GM12865 (cell line): ENCODE results near the gene NT5C1B.

Experiments used
- DNase-seq: peaks from one replicate; pipeline ENCODE4 v3.0.0; 2010; ENCODE audit warnings: low read depth
- H3K4me3 ChIP-seq: 2 replicates; pipeline ENCODE4 v1.5.1; 2011; ENCODE audit warnings: mild to moderate bottlenecking, low read depth, low read length, control low read depth
- CTCF ChIP-seq: IDR thresholded peaks from 2 replicates; pipeline ENCODE4 v1.5.1; 2011; ENCODE audit warnings: low read length, control low read depth, low read depth, inconsistent platforms; ENCODE audit not compliant: insufficient read depth; ENCODE audit errors: missing control alignments

The NT5C1B gene

GRCh38 chr2:18527822-18528221 is 61.5 kb downstream of the NT5C1B start:
- no peak for DNase-seq
- TF ChIP-seq CTCF = no peak

GRCh38 chr2:18527326-18527725 is 62.0 kb downstream of the NT5C1B start:
- TF ChIP-seq CTCF = no peak
- no peak for DNase-seq
- H3K4me3 ChIP-seq = no peak overlapping the region

More at GRCh38 chr2:18527822-18528221, 61.5 kb downstream of the NT5C1B start:
- H3K4me3 ChIP-seq = no peak overlapping the region

GRCh38 chr2:18526429-18526828 is 62.9 kb downstream of the NT5C1B start:
- DNase-seq = no peak
- H3K4me3 ChIP-seq = no peak overlapping the region
- TF ChIP-seq CTCF = no peak

GRCh38 chr2:18525852-18526251 is 63.5 kb downstream of the NT5C1B start:
- H3K4me3 ChIP-seq = no peak overlapping the region
- TF ChIP-seq CTCF = no peak
- no peak for DNase-seq

- TF ChIP-seq CTCF = no peak
- DNase-seq = no peak
- H3K4me3 ChIP-seq = no peak overlapping the region
Observed at GRCh38 chr2:18525236-18525635, 64.1 kb downstream of the NT5C1B start.

- no peak overlapping the region for H3K4me3 ChIP-seq
- TF ChIP-seq CTCF = no peak
- no peak for DNase-seq
Observed at GRCh38 chr2:18522484-18523146, 66.8 kb downstream of the NT5C1B start.
